Measurements from ENCODE around the gene NOL4L.

Gene NOL4L

DNA sequence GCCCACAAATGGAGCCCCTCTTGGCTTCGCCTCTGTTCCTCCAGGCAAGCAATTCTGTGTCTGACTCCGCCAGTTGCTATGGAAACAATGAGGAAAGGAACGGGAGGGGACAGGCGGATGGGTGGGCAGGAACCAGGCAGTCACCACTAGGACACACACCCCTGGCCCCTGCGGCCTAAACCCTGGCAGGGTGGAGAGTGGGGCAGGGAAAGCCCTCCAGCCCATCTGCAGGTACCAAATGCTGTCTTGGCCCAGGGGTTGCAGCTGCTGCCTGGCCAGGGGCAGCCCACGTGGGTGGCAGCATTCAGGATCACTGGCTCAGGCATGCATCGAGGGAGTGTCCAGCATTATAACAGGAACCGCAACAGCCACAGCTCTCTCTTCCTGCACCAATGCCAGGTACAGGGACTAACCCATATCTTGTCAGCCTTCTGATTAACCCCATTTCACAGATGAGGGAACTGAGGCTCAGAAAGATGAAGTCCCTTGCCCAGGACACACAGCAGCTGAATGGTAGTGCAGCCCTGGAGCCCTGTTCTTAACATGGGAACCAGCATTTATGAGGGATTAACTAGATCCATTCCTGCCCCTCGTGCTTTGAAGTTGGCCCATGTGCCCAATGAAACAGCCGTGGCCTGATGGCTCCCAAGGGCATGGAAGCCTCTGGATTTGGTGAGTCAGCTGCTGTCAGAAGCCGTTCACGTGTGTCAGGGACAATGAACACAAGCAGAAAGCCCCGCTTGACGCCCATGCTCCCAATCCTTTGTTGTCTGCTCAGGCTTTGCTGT lies 66.3 kb downstream of the NOL4L start:
- Histone ChIP-seq H3K4me1 (ENCODE audit: control insufficient read depth, insufficient read depth, low read length) (peaks cover 3% of the 10 kb centered on the region), H3K36me3 (ENCODE audit: control insufficient read depth, insufficient read depth, low read length) (peaks cover 2% of the 10 kb centered on the region), H3K27me3 (ENCODE audit: control insufficient read depth, insufficient read depth, low read length) (no peaks in the 10 kb centered on the region), H3K4me3 (ENCODE audit: low read depth, low read length) (no peak overlapping the region), H3K9ac (ENCODE audit: low read depth, low read length) (no peak overlapping the region), H3K9me3 (ENCODE audit: control insufficient read depth, insufficient read depth, low read length) (no peaks in the 10 kb centered on the region)

DNA sequence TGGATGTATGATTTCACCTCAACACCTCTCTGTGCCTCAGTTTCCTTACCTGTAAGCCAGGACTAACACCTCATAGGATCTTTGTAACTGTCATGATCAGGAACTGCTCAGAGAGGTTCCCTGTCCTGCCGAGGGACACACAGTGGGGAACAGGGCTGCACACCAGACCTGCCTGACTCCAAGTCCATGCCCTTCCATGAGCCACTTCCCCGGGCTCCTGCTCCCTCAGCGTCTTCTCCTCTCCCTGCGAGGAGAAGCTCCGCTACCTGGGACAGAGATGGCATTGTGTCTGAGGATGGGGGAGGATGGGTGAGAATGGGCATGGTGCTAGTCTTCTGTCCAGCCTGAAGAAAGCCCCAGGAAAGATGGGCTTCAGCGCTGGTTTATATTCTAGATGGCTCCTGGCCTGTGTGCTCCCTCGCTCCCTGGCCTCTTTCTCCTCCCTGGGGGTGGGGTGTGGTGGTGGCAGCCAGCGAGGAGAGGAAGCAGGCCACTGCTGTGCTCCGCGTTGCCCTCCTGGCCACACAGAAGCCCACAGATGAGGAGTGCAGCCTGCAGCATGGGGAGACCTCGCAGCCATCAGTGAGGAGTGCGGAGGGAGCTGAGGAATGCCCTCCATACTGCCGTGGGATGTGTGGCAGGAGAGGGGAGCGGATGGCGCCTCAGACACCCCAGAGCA lies 67.1 kb downstream of the NOL4L start:
- peaks cover 3% of the 10 kb centered on the region for H3K4me1 ChIP-seq (ENCODE audit: control insufficient read depth, insufficient read depth, low read length)
- no peaks in the 10 kb centered on the region for H3K9me3 ChIP-seq (ENCODE audit: control insufficient read depth, insufficient read depth, low read length)
- H3K27me3 ChIP-seq (ENCODE audit: control insufficient read depth, insufficient read depth, low read length): no peaks in the 10 kb centered on the region
- no peak overlapping the region for H3K9ac ChIP-seq (ENCODE audit: low read depth, low read length)
- H3K4me3 ChIP-seq (ENCODE audit: low read depth, low read length): no peak overlapping the region
- H3K36me3 ChIP-seq (ENCODE audit: control insufficient read depth, insufficient read depth, low read length): peaks cover 2% of the 10 kb centered on the region

DNA sequence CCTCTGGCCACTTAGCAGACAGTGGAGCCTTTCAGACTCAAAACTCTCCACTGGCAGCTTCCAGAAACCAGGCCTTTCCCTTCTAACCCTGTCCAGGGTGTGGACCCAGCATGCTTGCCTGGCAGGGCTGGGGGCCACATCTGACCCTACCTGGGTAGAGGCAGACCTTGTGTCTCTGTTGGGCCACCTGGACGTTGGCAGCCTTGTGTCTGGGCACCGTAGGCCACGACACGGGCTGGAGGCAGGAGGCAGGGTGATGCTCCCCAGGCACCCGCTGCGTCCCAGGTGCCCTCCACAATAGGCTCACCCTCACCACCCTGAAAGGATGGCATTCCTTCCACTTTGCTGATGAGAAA lies 67.6 kb downstream of the NOL4L start:
- Histone ChIP-seq H3K27me3 (ENCODE audit: control insufficient read depth, insufficient read depth, low read length) (no peaks in the 10 kb centered on the region), H3K9me3 (ENCODE audit: control insufficient read depth, insufficient read depth, low read length) (no peaks in the 10 kb centered on the region), H3K4me1 (ENCODE audit: control insufficient read depth, insufficient read depth, low read length) (peaks cover 3% of the 10 kb centered on the region), H3K36me3 (ENCODE audit: control insufficient read depth, insufficient read depth, low read length) (peaks cover 2% of the 10 kb centered on the region), H3K4me3 (ENCODE audit: low read depth, low read length) (no peak overlapping the region), H3K9ac (ENCODE audit: low read depth, low read length) (no peak overlapping the region)

DNA sequence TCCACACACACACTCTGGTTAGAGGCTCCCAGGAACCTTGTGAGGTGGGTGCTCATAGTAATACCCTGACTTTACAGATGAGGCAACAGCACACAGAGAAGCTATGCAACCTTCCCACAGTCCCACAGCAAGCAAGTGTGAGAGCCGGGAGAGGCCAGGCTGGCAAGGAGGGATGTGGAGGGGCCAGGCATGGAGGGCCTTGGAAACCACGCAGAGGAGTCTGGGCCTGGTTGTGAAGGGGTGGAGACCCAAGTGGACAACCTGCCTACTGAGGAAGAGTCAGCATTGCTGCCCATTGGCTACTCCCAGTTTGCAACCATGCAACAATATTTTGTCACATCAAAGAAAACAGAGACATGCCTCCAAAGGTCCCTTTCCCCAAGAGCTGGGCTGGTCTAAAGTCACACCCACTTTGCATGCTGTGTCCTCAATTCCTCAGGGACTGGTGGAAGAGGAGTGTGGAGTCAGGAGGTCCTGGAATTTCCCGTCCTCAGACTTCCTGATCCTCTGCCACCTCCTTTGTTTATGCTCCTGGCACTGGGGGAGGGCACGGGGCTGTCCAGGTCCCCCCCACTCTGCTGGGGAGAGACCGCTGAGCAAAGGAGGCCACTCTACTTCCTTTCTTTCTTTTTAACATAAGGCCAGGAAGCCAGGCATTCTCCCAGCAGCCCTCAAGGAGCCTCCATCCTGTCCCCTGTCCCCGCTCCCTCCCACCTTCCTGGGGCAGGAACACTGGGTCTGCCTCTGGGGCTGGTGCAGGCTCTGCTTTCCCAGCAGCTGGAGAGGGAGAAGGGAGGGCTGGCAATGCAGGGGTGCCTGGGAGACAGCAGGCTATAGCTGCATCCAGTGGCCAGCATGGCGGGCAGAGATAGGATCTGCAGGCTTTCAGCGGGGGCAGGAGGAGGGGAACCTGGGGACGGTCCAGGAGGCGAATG lies 68.3 kb downstream of the NOL4L start:
- no peaks in the 10 kb centered on the region for H3K4me1 ChIP-seq (ENCODE audit: control insufficient read depth, insufficient read depth, low read length)
- H3K27me3 ChIP-seq (ENCODE audit: control insufficient read depth, insufficient read depth, low read length): no peaks in the 10 kb centered on the region
- H3K36me3 ChIP-seq (ENCODE audit: control insufficient read depth, insufficient read depth, low read length): peaks cover 2% of the 10 kb centered on the region
- H3K9ac ChIP-seq (ENCODE audit: low read depth, low read length): no peak overlapping the region
- no peaks in the 10 kb centered on the region for H3K9me3 ChIP-seq (ENCODE audit: control insufficient read depth, insufficient read depth, low read length)
- H3K4me3 ChIP-seq (ENCODE audit: low read depth, low read length): no peak overlapping the region

DNA sequence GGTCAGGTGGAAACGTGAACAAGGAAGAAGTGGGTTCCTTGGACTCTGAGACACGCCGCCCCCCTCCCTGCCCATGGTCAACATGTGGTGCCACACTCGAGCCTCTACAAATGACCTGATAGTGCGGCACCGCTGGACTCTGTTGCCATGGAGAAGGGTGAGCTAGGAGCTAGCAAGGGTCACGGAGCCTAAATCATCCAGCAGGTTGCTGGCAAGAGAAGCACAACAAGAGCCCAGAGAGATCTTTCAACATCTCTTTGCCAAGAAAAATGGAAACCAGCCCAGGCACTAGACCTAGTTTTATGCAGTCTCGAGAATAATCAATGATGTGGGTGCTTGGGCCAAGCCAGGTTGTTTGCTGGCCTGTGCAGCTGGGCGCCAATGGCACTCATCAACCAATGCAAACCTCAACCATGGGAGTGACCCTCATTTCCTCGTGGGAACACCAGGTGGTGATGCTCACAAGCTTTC lies 69.5 kb downstream of the NOL4L start:
- Histone ChIP-seq H3K36me3 (ENCODE audit: control insufficient read depth, insufficient read depth, low read length) (peaks cover 2% of the 10 kb centered on the region), H3K4me1 (ENCODE audit: control insufficient read depth, insufficient read depth, low read length) (no peaks in the 10 kb centered on the region), H3K9ac (ENCODE audit: low read depth, low read length) (no peak overlapping the region), H3K9me3 (ENCODE audit: control insufficient read depth, insufficient read depth, low read length) (no peaks in the 10 kb centered on the region), H3K27me3 (ENCODE audit: control insufficient read depth, insufficient read depth, low read length) (no peaks in the 10 kb centered on the region), H3K4me3 (ENCODE audit: low read depth, low read length) (no peak overlapping the region)

DNA sequence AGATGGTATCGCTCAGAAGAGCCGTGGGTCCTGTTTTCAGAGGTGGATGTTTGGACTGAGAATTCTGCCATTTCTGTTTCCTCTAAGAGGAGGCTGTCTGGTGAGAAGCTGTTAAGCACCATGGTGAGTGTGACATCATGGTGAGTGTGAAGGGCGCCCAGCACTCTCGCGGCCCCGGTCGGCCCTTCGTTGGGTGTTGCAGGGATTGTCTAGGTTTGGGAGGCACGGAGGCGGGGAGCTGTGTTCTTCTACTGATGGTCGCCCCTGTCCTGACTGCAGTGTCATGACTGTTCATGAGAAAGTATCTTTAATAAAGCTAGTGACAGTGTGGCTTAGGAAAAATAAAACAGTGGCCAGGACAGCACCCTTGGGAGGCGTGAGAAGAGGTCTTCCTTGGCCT lies 70.4 kb downstream of the NOL4L start:
- H3K9ac ChIP-seq (ENCODE audit: low read depth, low read length): no peak overlapping the region
- H3K4me3 ChIP-seq (ENCODE audit: low read depth, low read length): no peak overlapping the region
- H3K36me3 ChIP-seq (ENCODE audit: control insufficient read depth, insufficient read depth, low read length): peaks cover 2% of the 10 kb centered on the region
- no peaks in the 10 kb centered on the region for H3K27me3 ChIP-seq (ENCODE audit: control insufficient read depth, insufficient read depth, low read length)
- H3K4me1 ChIP-seq (ENCODE audit: control insufficient read depth, insufficient read depth, low read length): no peaks in the 10 kb centered on the region
- H3K9me3 ChIP-seq (ENCODE audit: control insufficient read depth, insufficient read depth, low read length): no peaks in the 10 kb centered on the region

DNA sequence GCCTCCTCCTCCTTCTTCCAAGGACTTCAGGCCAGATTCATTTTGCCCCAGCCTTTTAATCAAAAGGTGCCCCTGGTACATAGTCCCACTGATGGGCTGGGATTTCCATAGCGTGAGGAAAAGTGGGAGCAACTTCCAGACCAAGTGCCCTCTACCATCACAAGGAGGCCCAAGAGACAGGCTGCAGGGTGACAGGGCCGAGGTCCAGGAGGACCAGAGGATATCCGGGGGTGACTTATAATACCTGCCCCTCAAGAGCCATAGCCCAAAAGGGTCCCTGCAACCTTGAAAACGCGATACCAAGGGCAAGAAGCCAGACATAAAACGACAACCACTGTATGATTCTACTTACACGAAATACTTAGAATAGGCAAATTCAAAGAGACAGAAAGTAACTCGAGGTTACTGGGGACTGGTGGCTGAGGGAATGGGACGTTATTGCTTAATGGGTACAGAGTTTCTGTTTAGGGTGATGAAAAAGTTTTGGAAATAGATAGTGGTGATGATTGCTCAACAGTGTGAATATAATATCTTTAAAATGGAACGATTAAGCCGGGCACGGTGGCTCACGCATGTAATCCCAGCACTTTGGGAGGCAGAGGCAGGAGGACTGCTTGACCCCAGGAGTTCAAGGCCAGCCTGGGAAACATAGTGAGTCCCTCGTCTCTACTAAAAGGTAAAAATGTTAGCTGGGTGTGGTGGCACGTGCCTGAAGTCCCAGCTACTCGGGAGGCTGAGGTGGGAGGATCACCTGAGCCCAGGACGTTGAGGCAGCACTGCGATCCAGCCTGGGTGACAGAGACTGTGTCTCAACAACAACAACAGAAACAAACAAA lies 71.9 kb downstream of the NOL4L start:
- H3K36me3 ChIP-seq (ENCODE audit: control insufficient read depth, insufficient read depth, low read length): no peaks in the 10 kb centered on the region
- no peaks in the 10 kb centered on the region for H3K27me3 ChIP-seq (ENCODE audit: control insufficient read depth, insufficient read depth, low read length)
- no peaks in the 10 kb centered on the region for H3K9me3 ChIP-seq (ENCODE audit: control insufficient read depth, insufficient read depth, low read length)
- H3K4me3 ChIP-seq (ENCODE audit: low read depth, low read length): no peak overlapping the region
- no peak overlapping the region for H3K9ac ChIP-seq (ENCODE audit: low read depth, low read length)
- no peaks in the 10 kb centered on the region for H3K4me1 ChIP-seq (ENCODE audit: control insufficient read depth, insufficient read depth, low read length)

DNA sequence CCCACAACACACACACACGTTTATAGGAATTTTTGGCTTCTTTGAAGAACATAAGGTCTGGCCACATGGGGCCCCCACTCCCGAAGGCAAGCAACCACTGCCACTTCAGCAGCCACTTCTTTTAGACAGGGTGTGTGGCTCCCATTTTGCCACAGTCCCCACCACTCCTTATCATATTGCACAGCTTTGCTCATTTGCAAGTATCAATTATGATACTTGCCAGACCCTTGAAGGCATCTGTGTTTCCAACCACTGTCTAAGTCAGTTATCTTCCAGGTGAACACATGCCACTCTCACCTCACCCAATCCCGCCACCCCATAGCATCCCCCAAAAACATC lies 73.1 kb downstream of the NOL4L start:
- H3K4me3 ChIP-seq (ENCODE audit: low read depth, low read length): no peak overlapping the region
- H3K9ac ChIP-seq (ENCODE audit: low read depth, low read length): no peak overlapping the region
- H3K9me3 ChIP-seq (ENCODE audit: control insufficient read depth, insufficient read depth, low read length): no peaks in the 10 kb centered on the region
- H3K4me1 ChIP-seq (ENCODE audit: control insufficient read depth, insufficient read depth, low read length): no peaks in the 10 kb centered on the region
- no peaks in the 10 kb centered on the region for H3K36me3 ChIP-seq (ENCODE audit: control insufficient read depth, insufficient read depth, low read length)
- H3K27me3 ChIP-seq (ENCODE audit: control insufficient read depth, insufficient read depth, low read length): no peaks in the 10 kb centered on the region

DNA sequence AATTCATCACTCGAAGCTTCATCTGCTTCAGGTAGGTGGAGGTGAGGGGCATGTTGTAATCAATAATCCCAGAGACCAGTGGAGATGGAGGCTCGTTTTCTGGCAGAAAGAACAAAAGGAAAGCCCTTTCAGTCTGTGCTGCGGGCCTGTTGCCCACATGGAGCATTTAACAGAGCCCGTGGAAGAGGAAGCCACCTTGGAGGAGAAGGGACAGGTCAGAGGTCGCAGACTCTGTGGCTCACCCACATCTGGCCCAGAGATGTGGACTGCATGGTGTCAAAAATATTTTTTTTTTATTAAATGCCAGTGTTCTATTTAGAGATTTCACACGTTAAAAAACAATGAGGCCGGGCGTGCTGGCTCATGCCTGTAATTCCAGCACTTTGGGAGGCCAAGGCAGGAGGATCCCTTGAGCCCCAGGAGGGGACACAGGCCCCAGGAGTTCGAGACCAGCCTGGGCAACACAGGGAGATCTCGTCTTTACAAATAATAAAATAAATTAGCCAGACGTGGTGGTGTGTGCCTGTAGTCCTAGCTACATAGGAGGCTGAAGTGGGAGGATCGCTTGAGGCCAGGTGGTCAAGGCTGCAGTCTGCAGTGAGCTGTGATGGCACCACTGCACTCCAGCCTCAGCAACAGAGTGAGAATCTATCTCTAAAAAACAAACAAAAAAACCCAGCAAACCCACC lies 73.6 kb downstream of the NOL4L start:
- Histone ChIP-seq H3K9me3 (ENCODE audit: control insufficient read depth, insufficient read depth, low read length) (no peaks in the 10 kb centered on the region), H3K4me1 (ENCODE audit: control insufficient read depth, insufficient read depth, low read length) (peaks cover 2% of the 10 kb centered on the region), H3K9ac (ENCODE audit: low read depth, low read length) (no peak overlapping the region), H3K27me3 (ENCODE audit: control insufficient read depth, insufficient read depth, low read length) (no peaks in the 10 kb centered on the region), H3K36me3 (ENCODE audit: control insufficient read depth, insufficient read depth, low read length) (no peaks in the 10 kb centered on the region), H3K4me3 (ENCODE audit: low read depth, low read length) (no peak overlapping the region)

DNA sequence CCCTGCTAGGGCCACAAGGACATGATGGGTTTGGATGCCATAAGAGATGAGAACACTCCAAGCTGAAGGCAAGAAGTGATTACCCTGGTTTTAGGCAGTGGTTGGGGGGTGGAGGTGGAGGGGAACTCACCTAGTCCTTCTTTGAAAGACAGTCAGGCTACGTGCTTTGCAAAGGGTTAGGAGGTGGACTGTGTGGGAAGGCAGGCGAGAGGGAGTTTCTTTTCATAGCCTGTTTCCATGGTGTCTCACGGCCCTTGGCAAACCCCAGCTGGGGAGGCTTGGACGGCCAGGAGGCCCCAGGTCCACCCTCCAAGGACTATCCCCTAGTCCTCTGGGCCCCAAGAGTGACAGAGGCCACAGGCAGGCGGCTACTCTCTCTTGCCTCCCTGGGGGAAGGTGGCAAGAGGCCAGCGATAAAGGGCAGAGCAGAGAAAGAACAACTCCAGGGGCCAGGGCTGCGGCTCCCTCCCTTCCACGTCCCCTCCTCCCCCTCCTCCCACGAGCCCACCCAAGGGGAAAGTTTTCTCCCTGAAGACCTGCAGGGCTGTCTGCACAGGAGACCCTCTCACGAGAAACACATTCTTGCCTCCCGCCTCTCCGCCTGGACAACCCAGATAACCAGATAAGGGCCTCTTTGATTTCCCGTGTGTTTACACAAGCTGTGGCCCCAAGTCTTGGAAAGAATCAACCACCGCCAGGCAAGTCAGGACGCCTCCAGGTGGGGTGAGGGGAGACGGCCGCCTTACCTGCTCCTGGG lies 74.4 kb downstream of the NOL4L start:
- Histone ChIP-seq H3K9ac (ENCODE audit: low read depth, low read length) (no peak overlapping the region), H3K9me3 (ENCODE audit: control insufficient read depth, insufficient read depth, low read length) (no peaks in the 10 kb centered on the region), H3K36me3 (ENCODE audit: control insufficient read depth, insufficient read depth, low read length) (no peaks in the 10 kb centered on the region), H3K4me3 (ENCODE audit: low read depth, low read length) (no peak overlapping the region), H3K27me3 (ENCODE audit: control insufficient read depth, insufficient read depth, low read length) (no peaks in the 10 kb centered on the region), H3K4me1 (ENCODE audit: control insufficient read depth, insufficient read depth, low read length) (peaks cover 2% of the 10 kb centered on the region)

Measured in iPS-15b (cell line).